T-cell (primary cell): ENCODE measurements around the gene EYA4. TPM values are rescaled to one million over a fixed set of nuclear protein-coding genes. Genes with fewer than 3 reads are reported as not detected.

Experiments
- ATAC-seq, 4 experiments: fragments of 200-7000 bp in 3 of 4; fragments of 150-1000 bp in 1 of 4; cut with Tn5 transposase; replicated peaks in 1 of 4; 1 replicate in 3 of 4; 2 replicates in 1 of 4; pipeline ENCODE4 v1.10.0; 2021; ENCODE audit warnings: moderate library complexity in 3 of 4, mild to moderate bottlenecking in 2 of 4, moderate number of reproducible peaks in 1 of 4
- CTCF ChIA-PET, 2 donors: fragments of 300-600 bp; sonication (Branson Sonifier 250); formaldehyde crosslinking; loops; one replicate each; lab custom pipeline; 2022; ENCODE audit warnings: antibody characterized with exemption in 2 of 2; lab: Charles Lee
- POLR2A ChIA-PET, 2 donors: fragments of 300-600 bp; sonication (Branson Sonifier 250); formaldehyde crosslinking; loops; one replicate each; lab custom pipeline; 2022; ENCODE audit warnings: antibody characterized with exemption in 2 of 2; lab: Charles Lee
- DNase-seq, 35 experiments: peaks; one replicate each; pipeline versions ENCODE4 v3.0.0 to v3.0.0-alpha.2; 2013 to 2023
- H3K27ac ChIP-seq: one replicate; pipeline ENCODE4 v1.5.1; 2013; ENCODE audit warnings: low read length
- H3K27me3 ChIP-seq, 2 experiments: replicated peaks in 1 of 2; 1 replicate in 1 of 2; 2 replicates in 1 of 2; pipeline versions ENCODE4 v1.6.1 to v1.7.0; 2013; ENCODE audit warnings: low read length in 1 of 2, mixed read lengths in 1 of 2; ENCODE audit not compliant: control insufficient read depth in 2 of 2, insufficient read depth in 2 of 2; ENCODE audit errors: extremely low read depth in 1 of 2
- H3K36me3 ChIP-seq, 2 donors: 1 replicate in 1 of 2; 2 replicates in 1 of 2; pipeline versions ENCODE4 v1.6.1 to v1.7.0; 2013; ENCODE audit warnings: low read length in 1 of 2; ENCODE audit not compliant: control insufficient read depth in 2 of 2, insufficient read depth in 1 of 2; ENCODE audit errors: extremely low read depth in 1 of 2
- H3K4me1 ChIP-seq, 2 experiments: 1 replicate in 1 of 2; 2 replicates in 1 of 2; pipeline versions ENCODE4 v1.6.1 to v1.7.0; 2013; ENCODE audit warnings: low read length in 2 of 2, mixed read lengths in 1 of 2; ENCODE audit not compliant: insufficient read depth in 2 of 2, control insufficient read depth in 1 of 2; ENCODE audit errors: extremely low read depth in 1 of 2
- H3K4me3 ChIP-seq, 2 donors: 1 replicate in 1 of 2; 2 replicates in 1 of 2; pipeline versions ENCODE4 v1.5.1 to v1.7.0; 2013; ENCODE audit warnings: mild to moderate bottlenecking in 2 of 2, low read length in 1 of 2, moderate library complexity in 1 of 2; ENCODE audit not compliant: control insufficient read depth in 1 of 2; ENCODE audit errors: extremely low read depth in 1 of 2
- H3K9me3 ChIP-seq: 2 replicates; pipeline ENCODE4 v1.7.0; 2013
- H3K27ac Mint-ChIP-seq, 2 donors: one replicate each; pipeline ENCODE4 v1.8.0; 2020 to 2021; ENCODE audit warnings: mild to moderate bottlenecking in 2 of 2, mixed read lengths in 2 of 2
- H3K27me3 Mint-ChIP-seq, 2 donors: one replicate each; pipeline ENCODE4 v1.8.0; 2021 to 2022; ENCODE audit warnings: mixed read lengths in 2 of 2
- H3K36me3 Mint-ChIP-seq: one replicate; pipeline ENCODE4 v1.8.0; 2021; ENCODE audit warnings: mixed read lengths
- H3K4me1 Mint-ChIP-seq, 3 donors: one replicate each; pipeline ENCODE4 v1.8.0; 2020 to 2022; ENCODE audit warnings: mixed read lengths in 3 of 3, mild to moderate bottlenecking in 1 of 3
- H3K4me3 Mint-ChIP-seq, 3 donors: one replicate each; pipeline ENCODE4 v1.8.0; 2020 to 2022; ENCODE audit warnings: mild to moderate bottlenecking in 3 of 3, mixed read lengths in 3 of 3, moderate library complexity in 3 of 3
- H3K9me3 Mint-ChIP-seq, 3 donors: one replicate each; pipeline ENCODE4 v1.8.0; 2020 to 2022; ENCODE audit warnings: mixed read lengths in 3 of 3
- WGBS: methylation state at CpG from one replicate; pipeline ENCODE4 v1.1.5; 2013; ENCODE audit warnings: missing lambda C conversion rate; ENCODE audit not compliant: insufficient coverage; 5-methylcytosine and 5-hydroxymethylcytosine counted together
- total RNA-seq, 35 experiments: library from RNA in 6 of 35; stranded (reverse) in 6 of 35; fragments of 120-200 nt in 1 of 35; gene quantifications; one replicate each; pipeline versions ENCODE4 v1.2.1 to v1.2.4 and lab custom pipeline; 2013 to 2026

The EYA4 gene
- total RNA-seq, 5 donors from 2014 or later (not counting 1 experiment from before 2014, with no cell fraction given) = 0.22 TPM; not detected in 4

GRCh38 chr6:133404151-133404550, 163.0 kb downstream of the EYA4 start:
- Histone ChIP-seq H3K27me3 (no peaks in the 10 kb centered on the region), H3K9me3 (no peaks in the 10 kb centered on the region), H3K4me3 (no peak overlapping the region), H3K27ac (no peak overlapping the region), H3K36me3 (no peaks in the 10 kb centered on the region), H3K4me1 (no peaks in the 10 kb centered on the region)
- Mint-ChIP-seq H3K9me3 (no peaks in the 10 kb centered on the region), H3K27ac (no peak overlapping the region), H3K4me1 (no peaks in the 10 kb centered on the region), H3K36me3 (no peaks in the 10 kb centered on the region), H3K27me3 (no peaks in the 10 kb centered on the region), H3K4me3 (no peak overlapping the region)
- no CpG with 5 or more reads among the region's 2 CpGs for WGBS
- POLR2A ChIA-PET = no interaction called here
- DNase-seq (no peak), ATAC-seq (no peak)
- CTCF ChIA-PET = no interaction called here

- Mint-ChIP-seq H3K9me3 (no peaks in the 10 kb centered on the region), H3K27ac (no peak overlapping the region), H3K27me3 (no peaks in the 10 kb centered on the region), H3K4me1 (no peaks in the 10 kb centered on the region), H3K4me3 (no peak overlapping the region), H3K36me3 (no peaks in the 10 kb centered on the region)
- Histone ChIP-seq H3K27ac (no peak overlapping the region), H3K4me1 (no peaks in the 10 kb centered on the region), H3K27me3 (no peaks in the 10 kb centered on the region), H3K36me3 (no peaks in the 10 kb centered on the region), H3K4me3 (no peak overlapping the region), H3K9me3 (no peaks in the 10 kb centered on the region)
- no peak for DNase-seq
- ChIA-PET POLR2A (no interaction called here), CTCF (no interaction called here)
- no peak for ATAC-seq
- 79% methylated on average over 2 of the region's 8 CpGs for WGBS
These were observed 163.6 kb downstream of the EYA4 start for GRCh38 chr6:133404728-133405127.

GRCh38 chr6:133407320-133408100, 166.4 kb downstream of the EYA4 start:
- CTCF ChIA-PET = no interaction called here
- H3K4me1 Mint-ChIP-seq = no peaks in the 10 kb centered on the region
- DNase-seq = no peak

GRCh38 chr6:133408132-133408531, 167.0 kb downstream of the EYA4 start:
- Mint-ChIP-seq H3K27ac (no peak overlapping the region), H3K36me3 (no peaks in the 10 kb centered on the region), H3K4me1 (no peaks in the 10 kb centered on the region), H3K9me3 (no peaks in the 10 kb centered on the region), H3K27me3 (no peaks in the 10 kb centered on the region), H3K4me3 (no peak overlapping the region)
- no peak overlapping the region for H3K27ac ChIP-seq
- H3K9me3 ChIP-seq = no peaks in the 10 kb centered on the region
- no CpG with 5 or more reads among the region's 2 CpGs for WGBS
- H3K36me3 ChIP-seq = no peaks in the 10 kb centered on the region
- ATAC-seq (no peak), DNase-seq (no peak)
- ChIA-PET CTCF (no interaction called here), POLR2A (no interaction called here)
- H3K4me3 ChIP-seq = no peak overlapping the region
- H3K27me3 ChIP-seq = no peaks in the 10 kb centered on the region
- H3K4me1 ChIP-seq = no peaks in the 10 kb centered on the region

More at GRCh38 chr6:133407320-133408100, 166.4 kb downstream of the EYA4 start:
- Histone ChIP-seq H3K36me3 (no peaks in the 10 kb centered on the region), H3K4me3 (no peak overlapping the region), H3K27me3 (no peaks in the 10 kb centered on the region), H3K9me3 (no peaks in the 10 kb centered on the region), H3K4me1 (no peaks in the 10 kb centered on the region), H3K27ac (no peak overlapping the region)
- no peaks in the 10 kb centered on the region for H3K36me3 Mint-ChIP-seq
- ATAC-seq = no peak
- 60% methylated on average over 1 of the region's 3 CpGs for WGBS
- no peak overlapping the region for H3K27ac Mint-ChIP-seq
- no peaks in the 10 kb centered on the region for H3K27me3 Mint-ChIP-seq
- H3K4me3 Mint-ChIP-seq = no peak overlapping the region
- H3K9me3 Mint-ChIP-seq = no peaks in the 10 kb centered on the region
- POLR2A ChIA-PET = no interaction called here

GRCh38 chr6:133408543-133408942, 167.4 kb downstream of the EYA4 start:
- POLR2A ChIA-PET = no interaction called here
- WGBS = no CpG with 5 or more reads among the region's 3 CpGs
- H3K27me3 Mint-ChIP-seq = no peaks in the 10 kb centered on the region

GRCh38 chr6:133410638-133411435, 169.7 kb downstream of the EYA4 start:
- Histone ChIP-seq H3K27ac (no peak overlapping the region), H3K36me3 (no peaks in the 10 kb centered on the region), H3K27me3 (no peaks in the 10 kb centered on the region), H3K4me1 (no peaks in the 10 kb centered on the region), H3K4me3 (no peak overlapping the region), H3K9me3 (no peaks in the 10 kb centered on the region)
- ChIA-PET CTCF (no interaction called here), POLR2A (interaction anchor here in 1 of 2 donors (0.6 kb wide), 1 partner anchor 14 kb away, joined by 7 read pairs; no protein-coding TSS in a partner anchor)
- Mint-ChIP-seq H3K9me3 (no peaks in the 10 kb centered on the region), H3K4me1 (no peaks in the 10 kb centered on the region), H3K4me3 (no peak overlapping the region), H3K36me3 (no peaks in the 10 kb centered on the region), H3K27ac (no peak overlapping the region), H3K27me3 (no peaks in the 10 kb centered on the region)
- DNase-seq (no peak), ATAC-seq (no peak)
- WGBS = 67% methylated on average over 1 of the region's 6 CpGs

More at GRCh38 chr6:133408543-133408942, 167.4 kb downstream of the EYA4 start:
- H3K4me3 ChIP-seq = no peak overlapping the region
- Mint-ChIP-seq H3K4me3 (no peak overlapping the region), H3K27ac (no peak overlapping the region), H3K36me3 (no peaks in the 10 kb centered on the region), H3K9me3 (no peaks in the 10 kb centered on the region), H3K4me1 (no peaks in the 10 kb centered on the region)
- H3K4me1 ChIP-seq = no peaks in the 10 kb centered on the region
- CTCF ChIA-PET = no interaction called here
- DNase-seq (no peak), ATAC-seq (no peak)
- no peaks in the 10 kb centered on the region for H3K36me3 ChIP-seq
- H3K9me3 ChIP-seq = no peaks in the 10 kb centered on the region
- no peaks in the 10 kb centered on the region for H3K27me3 ChIP-seq
- H3K27ac ChIP-seq = no peak overlapping the region
